GM23338 (cell line): Measurements from ENCODE around the gene PSMD12. TPM values are rescaled to one million over a fixed set of nuclear protein-coding genes. Genes with fewer than 3 reads are reported as not detected.
"Not testable (repeated sequence)": the region's sequence is repeated elsewhere in the genome, so short reads cannot be mapped to it uniquely, and the experiment has no call there.

Experiments used
- ATAC-seq: fragments of 200-7000 bp; cut with Tn5 transposase; 3 replicates; pipeline ENCODE4 v1.9.1; 2020
- DNase-seq: peaks from one replicate; pipeline ENCODE4 v3.0.0-alpha.2; 2015; ENCODE audit warnings: low spot score
- H2AFZ ChIP-seq: fragments of 200-600 bp; sonication (generic); 2 replicates; pipeline ENCODE4 v1.8.0; 2016; ENCODE audit warnings: antibody characterized with exemption, mild to moderate bottlenecking, moderate library complexity
- H3F3A ChIP-seq: fragments of 200-600 bp; sonication (generic); replicated peaks from 2 replicates; pipeline ENCODE4 v1.8.0; 2017; ENCODE audit warnings: antibody characterized with exemption, mixed run types, low read depth
- H3K27ac ChIP-seq: fragments of 200-600 bp; sonication (generic); 2 replicates; pipeline ENCODE4 v1.6.1; 2016; ENCODE audit warnings: low read depth
- H3K27me3 ChIP-seq: fragments of 200-600 bp; sonication (generic); 2 replicates; pipeline ENCODE4 v1.8.0; 2016; ENCODE audit warnings: mild to moderate bottlenecking, mixed run types, moderate library complexity; ENCODE audit not compliant: insufficient read depth
- H3K36me3 ChIP-seq: fragments of 200-600 bp; sonication (generic); 2 replicates; pipeline ENCODE4 v1.8.0; 2016; ENCODE audit warnings: mild to moderate bottlenecking; ENCODE audit not compliant: insufficient read depth
- H3K4me1 ChIP-seq: fragments of 200-600 bp; sonication (generic); 2 replicates; pipeline ENCODE4 v1.8.0; 2016; ENCODE audit warnings: mild to moderate bottlenecking, moderate library complexity; ENCODE audit not compliant: insufficient read depth
- H3K4me2 ChIP-seq: fragments of 200-600 bp; sonication (generic); 2 replicates; pipeline ENCODE4 v1.7.1; 2017; ENCODE audit warnings: mixed run types
- H3K4me3 ChIP-seq: fragments of 200-600 bp; sonication (generic); 2 replicates; pipeline ENCODE4 v1.6.1; 2016; ENCODE audit warnings: mixed run types
- H3K79me2 ChIP-seq: fragments of 200-600 bp; sonication (generic); replicated peaks from 2 replicates; pipeline ENCODE4 v1.8.0; 2017; ENCODE audit warnings: mild to moderate bottlenecking; ENCODE audit not compliant: insufficient read depth
- H3K9me2 ChIP-seq: fragments of 200-600 bp; sonication (generic); 2 replicates; pipeline ENCODE4 v1.8.0; 2017; ENCODE audit not compliant: insufficient read depth
- H4K20me1 ChIP-seq: fragments of 200-600 bp; sonication (generic); replicated peaks from 2 replicates; pipeline ENCODE4 v1.8.0; 2017; ENCODE audit warnings: mild to moderate bottlenecking; ENCODE audit not compliant: insufficient read depth
- H3K27ac Mint-ChIP-seq: 2 replicates; pipeline ENCODE4 v1.8.0; 2020; ENCODE audit warnings: inconsistent platforms, mild to moderate bottlenecking, moderate library complexity, mixed read lengths
- H3K27me3 Mint-ChIP-seq: 3 replicates; pipeline ENCODE4 v1.8.0; 2022; ENCODE audit warnings: low read depth, mild to moderate bottlenecking, moderate library complexity, mixed read lengths, inconsistent platforms; ENCODE audit not compliant: insufficient read depth, poor library complexity
- H3K36me3 Mint-ChIP-seq: 3 replicates; pipeline ENCODE4 v1.8.0; 2021; ENCODE audit warnings: low read depth, mild to moderate bottlenecking, inconsistent platforms, moderate library complexity, mixed read lengths
- H3K4me1 Mint-ChIP-seq: 3 replicates; pipeline ENCODE4 v1.8.0; 2020; ENCODE audit warnings: mild to moderate bottlenecking, inconsistent platforms, mixed read lengths
- H3K4me3 Mint-ChIP-seq: 3 replicates; pipeline ENCODE4 v1.8.0; 2021; ENCODE audit warnings: moderate library complexity, mild to moderate bottlenecking, inconsistent platforms, mixed read lengths
- H3K9me3 Mint-ChIP-seq: 3 replicates; pipeline ENCODE4 v1.8.0; 2020; ENCODE audit warnings: moderate library complexity, mild to moderate bottlenecking, inconsistent platforms, mixed read lengths
- EZH2 ChIP-seq: fragments of 200-600 bp; sonication (generic); IDR thresholded peaks from one replicate; pipeline ENCODE4 v1.8.0; 2017; ENCODE audit warnings: antibody characterized with exemption, mild to moderate bottlenecking, low read depth; ENCODE audit not compliant: unreplicated experiment
- JUNB ChIP-seq: IDR thresholded peaks from one replicate; pipeline ENCODE4 v1.6.1; 2016; ENCODE audit warnings: antibody characterized with exemption; ENCODE audit not compliant: unreplicated experiment
- POLR2AphosphoS5 ChIP-seq: IDR thresholded peaks from 2 replicates; pipeline ENCODE4 v1.6.1; 2016; ENCODE audit warnings: antibody characterized with exemption, low read depth
- STAT1 ChIP-seq: IDR thresholded peaks from one replicate; pipeline ENCODE4 v1.6.1; 2016; ENCODE audit warnings: antibody characterized with exemption; ENCODE audit not compliant: unreplicated experiment
- ZNF114 ChIP-seq: fragments of 250-450 bp; sonication (Bioruptor Pico); IDR thresholded peaks from 2 replicates; pipeline ENCODE4 v1.5.0; 2020; ENCODE audit warnings: mild to moderate bottlenecking, moderate library complexity
- ZNF331 ChIP-seq: fragments of 250-450 bp; sonication (Bioruptor Pico); IDR thresholded peaks from 2 replicates; pipeline ENCODE4 v1.5.0; 2020; ENCODE audit warnings: low read depth, mild to moderate bottlenecking, moderate library complexity
- polyA plus RNA-seq: library from polyadenylated mRNA; unstranded; fragments of >200 nt; fragmentation: Nextera tagmentation; extraction: Ambion mirVana; gene quantifications from 2 replicates; pipeline ENCODE4 v1.2.1, GENCODE V29; 2016
- total RNA-seq: library from RNA; depleted of rRNA; stranded (reverse); fragments of >200 nt; shearing (Covaris generic); gene quantifications from 2 replicates; pipeline ENCODE4 v1.2.3, GENCODE V29; 2014
- TF ChIP-seq, protein P1 (sequence below): fragments of 250-450 bp; sonication (Bioruptor Pico); IDR thresholded peaks from 2 replicates; pipeline ENCODE4 v1.5.0; 2020; ENCODE audit warnings: mild to moderate bottlenecking, moderate library complexity
- TF ChIP-seq, protein P2 (sequence below), 2 experiments: fragments of 200-600 bp in 1 of 2; sonication (generic) in 1 of 2; conservative IDR thresholded peaks; 2 replicates each; pipeline versions ENCODE4 v1.5.1 to v1.6.1; 2016 to 2017; ENCODE audit warnings: antibody characterized with exemption in 2 of 2, low read depth in 2 of 2, mild to moderate bottlenecking in 2 of 2, moderate library complexity in 1 of 2
- TF ChIP-seq, protein P3 (sequence below): IDR thresholded peaks from 2 replicates; pipeline ENCODE4 v1.6.1; 2016; ENCODE audit warnings: antibody characterized with exemption

Gene PSMD12
- total and polyA plus RNA-seq, 2 experiments from 2014 or later = 73.7 to 146 TPM

DNA sequence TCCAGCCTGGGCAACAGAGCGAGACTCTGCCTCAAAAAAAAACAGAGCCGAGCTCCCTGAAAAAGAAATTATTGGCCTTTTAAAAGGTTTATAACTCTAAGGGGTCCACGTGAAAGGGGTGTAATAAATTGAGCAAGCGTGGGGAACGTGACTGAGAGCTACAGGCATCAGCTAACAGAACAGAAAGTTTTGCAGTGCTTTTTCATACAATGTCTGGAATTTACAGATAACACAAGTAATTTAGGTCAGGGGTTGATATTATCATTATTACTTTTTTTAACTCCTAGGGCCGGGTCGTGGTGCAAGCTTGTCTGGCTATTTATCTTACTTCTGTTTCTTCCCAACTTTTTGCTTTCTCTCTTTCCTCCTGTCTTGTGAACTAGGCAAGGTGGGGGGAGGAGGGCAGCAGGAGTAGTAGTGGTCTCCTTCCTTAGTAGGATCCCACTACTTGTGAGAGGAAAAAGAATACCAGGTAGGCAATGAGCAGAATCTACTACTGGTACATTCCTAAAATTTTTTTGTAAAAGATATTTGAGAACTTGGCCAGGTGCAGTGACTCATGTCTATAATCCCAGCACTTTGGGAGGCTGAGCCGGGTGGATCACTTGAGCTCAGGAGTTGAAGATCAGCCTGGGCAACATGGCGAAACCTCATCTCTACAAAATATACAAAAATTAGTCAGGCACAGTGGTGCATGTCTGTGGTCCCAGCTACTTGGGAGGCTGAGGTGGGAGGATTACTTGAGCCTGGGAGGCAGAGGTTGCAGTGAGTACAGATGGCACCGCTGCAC lies 60.7 kb downstream of the PSMD12 start:
- ATAC-seq, H3K4me2 ChIP-seq: not testable (repeated sequence)

DNA sequence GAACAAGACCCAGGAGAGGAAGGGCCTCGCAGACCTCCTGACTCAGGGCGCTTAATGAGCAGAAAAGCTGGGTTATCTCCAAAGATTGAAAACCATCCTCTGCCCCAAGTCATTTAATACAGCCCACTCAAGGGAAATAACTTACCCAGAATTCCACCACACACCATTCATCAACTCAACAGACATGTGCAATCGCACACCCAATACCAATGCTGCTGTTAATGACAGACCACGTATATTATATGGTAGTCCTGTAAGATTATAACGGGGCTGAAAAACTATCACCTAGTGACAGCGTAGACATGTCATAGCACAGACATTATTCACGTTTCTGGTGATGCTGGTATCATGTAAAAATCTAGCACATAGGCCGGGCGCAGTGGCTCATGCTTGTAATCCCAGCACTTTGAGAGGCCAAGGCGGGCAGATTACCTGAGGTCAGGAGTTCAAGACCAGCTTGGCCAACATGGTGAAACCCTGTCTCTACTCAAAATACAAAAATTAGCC lies 68.9 kb downstream of the PSMD12 start:
- Mint-ChIP-seq H3K4me3 (no peak overlapping the region), H3K27ac (no peak overlapping the region), H3K27me3 (peaks cover 4% of the 10 kb centered on the region), H3K9me3 (no peaks in the 10 kb centered on the region), H3K4me1 (no peaks in the 10 kb centered on the region), H3K36me3 (no peaks in the 10 kb centered on the region)
- TF ChIP-seq ZNF331 (CRISPR knock-in tag) = no peak
- no peak for TF ChIP-seq EZH2
- no peak for TF ChIP-seq STAT1
- TF ChIP-seq, protein P1, sequence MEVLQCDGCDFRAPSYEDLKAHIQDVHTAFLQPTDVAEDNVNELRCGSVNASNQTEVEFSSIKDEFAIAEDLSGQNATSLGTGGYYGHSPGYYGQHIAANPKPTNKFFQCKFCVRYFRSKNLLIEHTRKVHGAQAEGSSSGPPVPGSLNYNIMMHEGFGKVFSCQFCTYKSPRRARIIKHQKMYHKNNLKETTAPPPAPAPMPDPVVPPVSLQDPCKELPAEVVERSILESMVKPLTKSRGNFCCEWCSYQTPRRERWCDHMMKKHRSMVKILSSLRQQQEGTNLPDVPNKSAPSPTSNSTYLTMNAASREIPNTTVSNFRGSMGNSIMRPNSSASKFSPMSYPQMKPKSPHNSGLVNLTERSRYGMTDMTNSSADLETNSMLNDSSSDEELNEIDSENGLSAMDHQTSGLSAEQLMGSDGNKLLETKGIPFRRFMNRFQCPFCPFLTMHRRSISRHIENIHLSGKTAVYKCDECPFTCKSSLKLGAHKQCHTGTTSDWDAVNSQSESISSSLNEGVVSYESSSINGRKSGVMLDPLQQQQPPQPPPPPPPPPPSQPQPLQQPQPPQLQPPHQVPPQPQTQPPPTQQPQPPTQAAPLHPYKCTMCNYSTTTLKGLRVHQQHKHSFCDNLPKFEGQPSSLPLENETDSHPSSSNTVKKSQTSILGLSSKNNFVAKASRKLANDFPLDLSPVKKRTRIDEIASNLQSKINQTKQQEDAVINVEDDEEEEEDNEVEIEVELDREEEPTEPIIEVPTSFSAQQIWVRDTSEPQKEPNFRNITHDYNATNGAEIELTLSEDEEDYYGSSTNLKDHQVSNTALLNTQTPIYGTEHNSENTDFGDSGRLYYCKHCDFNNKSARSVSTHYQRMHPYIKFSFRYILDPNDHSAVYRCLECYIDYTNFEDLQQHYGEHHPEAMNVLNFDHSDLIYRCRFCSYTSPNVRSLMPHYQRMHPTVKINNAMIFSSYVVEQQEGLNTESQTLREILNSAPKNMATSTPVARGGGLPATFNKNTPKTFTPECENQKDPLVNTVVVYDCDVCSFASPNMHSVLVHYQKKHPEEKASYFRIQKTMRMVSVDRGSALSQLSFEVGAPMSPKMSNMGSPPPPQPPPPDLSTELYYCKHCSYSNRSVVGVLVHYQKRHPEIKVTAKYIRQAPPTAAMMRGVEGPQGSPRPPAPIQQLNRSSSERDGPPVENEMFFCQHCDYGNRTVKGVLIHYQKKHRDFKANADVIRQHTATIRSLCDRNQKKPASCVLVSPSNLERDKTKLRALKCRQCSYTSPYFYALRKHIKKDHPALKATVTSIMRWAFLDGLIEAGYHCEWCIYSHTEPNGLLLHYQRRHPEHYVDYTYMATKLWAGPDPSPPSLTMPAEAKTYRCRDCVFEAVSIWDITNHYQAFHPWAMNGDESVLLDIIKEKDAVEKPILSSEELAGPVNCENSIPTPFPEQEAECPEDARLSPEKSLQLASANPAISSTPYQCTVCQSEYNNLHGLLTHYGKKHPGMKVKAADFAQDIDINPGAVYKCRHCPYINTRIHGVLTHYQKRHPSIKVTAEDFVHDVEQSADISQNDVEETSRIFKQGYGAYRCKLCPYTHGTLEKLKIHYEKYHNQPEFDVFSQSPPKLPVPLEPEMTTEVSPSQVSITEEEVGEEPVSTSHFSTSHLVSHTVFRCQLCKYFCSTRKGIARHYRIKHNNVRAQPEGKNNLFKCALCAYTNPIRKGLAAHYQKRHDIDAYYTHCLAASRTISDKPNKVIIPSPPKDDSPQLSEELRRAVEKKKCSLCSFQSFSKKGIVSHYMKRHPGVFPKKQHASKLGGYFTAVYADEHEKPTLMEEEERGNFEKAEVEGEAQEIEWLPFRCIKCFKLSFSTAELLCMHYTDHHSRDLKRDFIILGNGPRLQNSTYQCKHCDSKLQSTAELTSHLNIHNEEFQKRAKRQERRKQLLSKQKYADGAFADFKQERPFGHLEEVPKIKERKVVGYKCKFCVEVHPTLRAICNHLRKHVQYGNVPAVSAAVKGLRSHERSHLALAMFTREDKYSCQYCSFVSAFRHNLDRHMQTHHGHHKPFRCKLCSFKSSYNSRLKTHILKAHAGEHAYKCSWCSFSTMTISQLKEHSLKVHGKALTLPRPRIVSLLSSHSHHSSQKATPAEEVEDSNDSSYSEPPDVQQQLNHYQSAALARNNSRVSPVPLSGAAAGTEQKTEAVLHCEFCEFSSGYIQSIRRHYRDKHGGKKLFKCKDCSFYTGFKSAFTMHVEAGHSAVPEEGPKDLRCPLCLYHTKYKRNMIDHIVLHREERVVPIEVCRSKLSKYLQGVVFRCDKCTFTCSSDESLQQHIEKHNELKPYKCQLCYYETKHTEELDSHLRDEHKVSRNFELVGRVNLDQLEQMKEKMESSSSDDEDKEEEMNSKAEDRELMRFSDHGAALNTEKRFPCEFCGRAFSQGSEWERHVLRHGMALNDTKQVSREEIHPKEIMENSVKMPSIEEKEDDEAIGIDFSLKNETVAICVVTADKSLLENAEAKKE (CRISPR knock-in tag) = no peak
- TF ChIP-seq, protein P2, sequence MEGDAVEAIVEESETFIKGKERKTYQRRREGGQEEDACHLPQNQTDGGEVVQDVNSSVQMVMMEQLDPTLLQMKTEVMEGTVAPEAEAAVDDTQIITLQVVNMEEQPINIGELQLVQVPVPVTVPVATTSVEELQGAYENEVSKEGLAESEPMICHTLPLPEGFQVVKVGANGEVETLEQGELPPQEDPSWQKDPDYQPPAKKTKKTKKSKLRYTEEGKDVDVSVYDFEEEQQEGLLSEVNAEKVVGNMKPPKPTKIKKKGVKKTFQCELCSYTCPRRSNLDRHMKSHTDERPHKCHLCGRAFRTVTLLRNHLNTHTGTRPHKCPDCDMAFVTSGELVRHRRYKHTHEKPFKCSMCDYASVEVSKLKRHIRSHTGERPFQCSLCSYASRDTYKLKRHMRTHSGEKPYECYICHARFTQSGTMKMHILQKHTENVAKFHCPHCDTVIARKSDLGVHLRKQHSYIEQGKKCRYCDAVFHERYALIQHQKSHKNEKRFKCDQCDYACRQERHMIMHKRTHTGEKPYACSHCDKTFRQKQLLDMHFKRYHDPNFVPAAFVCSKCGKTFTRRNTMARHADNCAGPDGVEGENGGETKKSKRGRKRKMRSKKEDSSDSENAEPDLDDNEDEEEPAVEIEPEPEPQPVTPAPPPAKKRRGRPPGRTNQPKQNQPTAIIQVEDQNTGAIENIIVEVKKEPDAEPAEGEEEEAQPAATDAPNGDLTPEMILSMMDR (conservative IDR thresholded peaks at IDR 0.05; ENCODE audit: low read depth in 2 of 2) = no peak
- TF ChIP-seq JUNB = no peak
- no peak for TF ChIP-seq ZNF114 (CRISPR knock-in tag)
- TF ChIP-seq POLR2AphosphoS5 = no peak
- TF ChIP-seq, protein P3, sequence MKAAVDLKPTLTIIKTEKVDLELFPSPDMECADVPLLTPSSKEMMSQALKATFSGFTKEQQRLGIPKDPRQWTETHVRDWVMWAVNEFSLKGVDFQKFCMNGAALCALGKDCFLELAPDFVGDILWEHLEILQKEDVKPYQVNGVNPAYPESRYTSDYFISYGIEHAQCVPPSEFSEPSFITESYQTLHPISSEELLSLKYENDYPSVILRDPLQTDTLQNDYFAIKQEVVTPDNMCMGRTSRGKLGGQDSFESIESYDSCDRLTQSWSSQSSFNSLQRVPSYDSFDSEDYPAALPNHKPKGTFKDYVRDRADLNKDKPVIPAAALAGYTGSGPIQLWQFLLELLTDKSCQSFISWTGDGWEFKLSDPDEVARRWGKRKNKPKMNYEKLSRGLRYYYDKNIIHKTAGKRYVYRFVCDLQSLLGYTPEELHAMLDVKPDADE = no peak
- no peaks in the 10 kb centered on the region for H3K36me3 ChIP-seq
- H3K27ac ChIP-seq = no peak overlapping the region
- H2AFZ ChIP-seq = no peak overlapping the region
- H3K4me2 ChIP-seq = no peak overlapping the region
- ATAC-seq (no peak), DNase-seq (no peak)
- no peaks in the 10 kb centered on the region for H3K4me1 ChIP-seq
- H3F3A ChIP-seq = no peaks in the 10 kb centered on the region
- H3K9me2 ChIP-seq = no peaks in the 10 kb centered on the region
- no peak overlapping the region for H3K4me3 ChIP-seq
- H4K20me1 ChIP-seq = no peaks in the 10 kb centered on the region
- no peaks in the 10 kb centered on the region for H3K79me2 ChIP-seq
- no peaks in the 10 kb centered on the region for H3K27me3 ChIP-seq

More for the DNA sequence above, 60.7 kb downstream of the PSMD12 start:
- not testable (repeated sequence) for H3K9me2 ChIP-seq, DNase-seq, H3K36me3 Mint-ChIP-seq, H3F3A ChIP-seq, H3K4me1 ChIP-seq, H3K4me3 Mint-ChIP-seq, H3K4me3 ChIP-seq, H3K79me2 ChIP-seq, H3K27me3 ChIP-seq, H3K4me1 Mint-ChIP-seq, H3K27ac ChIP-seq, H3K27me3 Mint-ChIP-seq, H3K36me3 ChIP-seq, H4K20me1 ChIP-seq, H3K9me3 Mint-ChIP-seq
- peak overlapping the region; percentile 45; the same call in 1 of the 2 replicates for H3K27ac Mint-ChIP-seq
- 0 out of 2 replicates have a peak overlapping the region, but pooled peaks have one; percentile 18 for H2AFZ ChIP-seq
